Measurements from ENCODE around the gene HSF4. TPM values are rescaled to one million over a fixed set of nuclear protein-coding genes. Genes with fewer than 3 reads are reported as not detected.

HSF4 gene
- total RNA-seq, 1 donor from 2014 or later, result 70.5 TPM

DNA sequence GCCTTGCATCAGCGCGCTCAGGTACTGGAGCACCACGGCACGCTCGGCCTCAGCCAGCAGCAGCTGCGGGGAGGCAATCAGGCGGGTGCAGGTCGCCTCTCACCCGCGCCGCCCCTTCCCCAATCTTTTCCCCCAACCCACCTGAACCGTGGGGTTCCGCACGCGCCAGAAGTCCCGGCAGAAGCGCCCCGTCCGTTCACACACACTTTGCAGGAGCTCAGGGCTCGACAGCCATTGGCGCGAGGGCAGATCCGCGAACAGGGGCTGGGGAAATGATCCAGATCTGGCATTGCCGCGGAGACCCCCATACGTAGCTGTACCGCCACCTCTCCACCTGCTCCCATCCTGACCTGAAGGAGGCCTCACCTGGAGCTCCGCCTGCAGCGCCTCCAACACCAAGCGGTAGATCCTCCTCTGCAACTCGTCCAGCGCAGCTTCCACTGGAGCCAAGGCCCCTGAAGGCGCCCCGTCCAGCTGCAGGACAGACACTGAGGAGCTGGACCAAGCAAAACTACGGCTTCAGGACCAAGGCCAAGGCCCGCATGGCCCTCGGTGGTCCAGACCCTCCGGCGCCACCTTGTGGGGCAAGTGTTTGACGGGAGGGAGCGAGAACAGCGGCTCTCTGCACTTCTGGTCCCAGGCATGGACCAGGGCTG is 20.6 kb downstream of the HSF4 start:
- Histone ChIP-seq H3K9me3 (replicated peaks) (no peaks in the 10 kb centered on the region), H3K27ac (replicated peaks) (peak overlapping the region; percentile 97), H3K4me3 (peak overlapping the region; percentile 75), H3K27me3 (ENCODE audit: low read depth) (no peaks in the 10 kb centered on the region), H3K4me1 (peaks cover 33% of the 10 kb centered on the region), H3K36me3 (no peaks in the 10 kb centered on the region)
- intact Hi-C loops (cut with micrococcal nuclease), result no loop called here
- DNase-seq, result peak; percentile 93
- TF ChIP-seq, protein P1, sequence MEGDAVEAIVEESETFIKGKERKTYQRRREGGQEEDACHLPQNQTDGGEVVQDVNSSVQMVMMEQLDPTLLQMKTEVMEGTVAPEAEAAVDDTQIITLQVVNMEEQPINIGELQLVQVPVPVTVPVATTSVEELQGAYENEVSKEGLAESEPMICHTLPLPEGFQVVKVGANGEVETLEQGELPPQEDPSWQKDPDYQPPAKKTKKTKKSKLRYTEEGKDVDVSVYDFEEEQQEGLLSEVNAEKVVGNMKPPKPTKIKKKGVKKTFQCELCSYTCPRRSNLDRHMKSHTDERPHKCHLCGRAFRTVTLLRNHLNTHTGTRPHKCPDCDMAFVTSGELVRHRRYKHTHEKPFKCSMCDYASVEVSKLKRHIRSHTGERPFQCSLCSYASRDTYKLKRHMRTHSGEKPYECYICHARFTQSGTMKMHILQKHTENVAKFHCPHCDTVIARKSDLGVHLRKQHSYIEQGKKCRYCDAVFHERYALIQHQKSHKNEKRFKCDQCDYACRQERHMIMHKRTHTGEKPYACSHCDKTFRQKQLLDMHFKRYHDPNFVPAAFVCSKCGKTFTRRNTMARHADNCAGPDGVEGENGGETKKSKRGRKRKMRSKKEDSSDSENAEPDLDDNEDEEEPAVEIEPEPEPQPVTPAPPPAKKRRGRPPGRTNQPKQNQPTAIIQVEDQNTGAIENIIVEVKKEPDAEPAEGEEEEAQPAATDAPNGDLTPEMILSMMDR (IDR thresholded peaks at IDR 0.05; ENCODE audit: borderline replicate concordance), result peak; percentile 92

DNA sequence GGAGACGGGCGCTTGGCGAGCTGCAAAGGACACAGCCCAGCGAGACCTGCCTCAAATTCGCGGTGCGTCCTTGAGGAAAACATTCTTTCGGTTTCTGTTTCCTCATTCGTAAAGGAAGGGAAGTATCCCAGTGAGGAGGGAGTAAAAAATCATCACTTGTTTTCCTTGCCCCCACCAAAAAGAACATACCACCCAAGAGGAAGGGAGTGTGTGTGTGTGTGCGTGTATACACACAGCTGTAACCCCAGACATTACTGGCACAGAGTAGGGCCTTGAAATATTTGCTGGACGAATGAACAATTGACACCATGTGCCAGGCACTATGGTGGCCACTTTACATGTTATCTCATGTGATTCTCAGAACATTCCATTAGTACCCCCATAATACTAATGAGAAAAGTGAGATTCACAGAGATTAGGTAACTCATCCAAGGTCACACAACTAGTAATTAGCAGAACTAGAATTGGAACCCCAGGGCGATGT is 21.1 kb downstream of the HSF4 start:
- no peak for DNase-seq
- Histone ChIP-seq H3K36me3 (no peaks in the 10 kb centered on the region), H3K9me3 (replicated peaks) (no peaks in the 10 kb centered on the region), H3K4me1 (peaks cover 38% of the 10 kb centered on the region), H3K27ac (replicated peaks) (peak overlapping the region; percentile 97), H3K4me3 (peak overlapping the region; percentile 75), H3K27me3 (ENCODE audit: low read depth) (no peaks in the 10 kb centered on the region)
- intact Hi-C loops (cut with micrococcal nuclease), result no loop called here
- TF ChIP-seq, protein P1 (IDR thresholded peaks at IDR 0.05; ENCODE audit: borderline replicate concordance), result no peak

DNA sequence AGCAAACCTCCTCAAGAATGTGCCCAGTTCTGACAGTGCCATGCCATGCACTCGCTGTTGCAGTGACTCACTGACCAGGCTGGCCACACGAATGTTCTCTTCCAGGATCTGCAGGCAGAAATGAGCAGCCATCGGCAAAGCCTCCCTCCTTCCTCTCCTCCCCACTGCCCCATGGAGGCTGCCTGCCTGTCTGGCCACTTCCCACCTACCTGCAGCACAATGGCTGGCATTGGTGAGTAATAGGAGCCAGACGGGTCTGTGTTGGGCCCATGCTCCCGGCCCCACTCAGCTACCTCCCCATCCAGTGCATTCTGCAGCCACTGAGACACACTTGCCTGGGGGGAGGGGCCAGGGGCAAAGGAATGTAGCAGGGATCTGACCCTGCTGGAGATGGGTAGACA is 22.0 kb downstream of the HSF4 start:
- intact Hi-C loops (cut with micrococcal nuclease), result no loop called here
- no peak for DNase-seq
- Histone ChIP-seq H3K9me3 (replicated peaks) (no peaks in the 10 kb centered on the region), H3K27me3 (ENCODE audit: low read depth) (no peaks in the 10 kb centered on the region), H3K27ac (replicated peaks) (no peak overlapping the region), H3K36me3 (no peaks in the 10 kb centered on the region), H3K4me1 (peaks cover 46% of the 10 kb centered on the region), H3K4me3 (no peak overlapping the region)
- TF ChIP-seq, protein P1 (IDR thresholded peaks at IDR 0.05; ENCODE audit: borderline replicate concordance), result no peak

DNA sequence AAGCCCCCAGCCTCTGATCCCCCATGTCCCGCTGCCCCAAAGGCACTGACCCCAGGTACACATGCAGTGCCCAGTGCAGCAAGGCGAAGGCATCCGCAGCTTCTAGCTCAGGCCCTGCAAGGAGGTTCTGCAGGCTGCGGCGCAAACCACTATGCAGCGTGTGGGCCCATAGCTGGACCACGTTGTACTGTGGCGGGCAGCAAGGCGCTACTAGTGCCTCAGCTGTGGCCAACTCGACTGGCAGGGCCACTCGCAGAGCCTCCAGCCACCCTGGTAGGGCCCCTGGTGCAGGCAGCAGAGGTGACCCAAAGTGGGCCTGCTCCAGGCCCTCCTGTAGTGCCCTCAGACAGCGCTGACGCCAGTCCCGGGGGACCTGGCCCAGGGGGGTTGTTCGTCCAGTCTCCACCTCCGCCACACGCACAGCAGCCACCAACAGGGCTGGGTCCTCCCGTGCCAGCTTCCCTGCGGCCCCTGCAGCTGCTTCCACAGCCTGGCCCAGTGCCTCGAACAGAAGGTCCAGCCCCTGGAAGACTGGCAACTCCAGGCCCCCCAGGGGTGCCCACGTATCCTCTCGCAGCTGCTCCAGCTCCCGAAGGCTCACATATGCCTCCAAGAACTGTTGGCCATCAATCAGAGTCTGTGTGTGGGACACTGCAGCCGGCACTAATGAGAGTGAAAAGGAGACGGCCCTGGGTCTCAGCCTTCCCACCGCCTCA is 22.8 kb downstream of the HSF4 start:
- TF ChIP-seq, protein P1 (IDR thresholded peaks at IDR 0.05; ENCODE audit: borderline replicate concordance), result no peak
- DNase-seq, result no peak
- intact Hi-C loops (cut with micrococcal nuclease), result no loop called here
- Histone ChIP-seq H3K9me3 (replicated peaks) (no peaks in the 10 kb centered on the region), H3K4me1 (peaks cover 53% of the 10 kb centered on the region), H3K27me3 (ENCODE audit: low read depth) (no peaks in the 10 kb centered on the region), H3K4me3 (no peak overlapping the region), H3K27ac (replicated peaks) (no peak overlapping the region), H3K36me3 (no peaks in the 10 kb centered on the region)

DNA sequence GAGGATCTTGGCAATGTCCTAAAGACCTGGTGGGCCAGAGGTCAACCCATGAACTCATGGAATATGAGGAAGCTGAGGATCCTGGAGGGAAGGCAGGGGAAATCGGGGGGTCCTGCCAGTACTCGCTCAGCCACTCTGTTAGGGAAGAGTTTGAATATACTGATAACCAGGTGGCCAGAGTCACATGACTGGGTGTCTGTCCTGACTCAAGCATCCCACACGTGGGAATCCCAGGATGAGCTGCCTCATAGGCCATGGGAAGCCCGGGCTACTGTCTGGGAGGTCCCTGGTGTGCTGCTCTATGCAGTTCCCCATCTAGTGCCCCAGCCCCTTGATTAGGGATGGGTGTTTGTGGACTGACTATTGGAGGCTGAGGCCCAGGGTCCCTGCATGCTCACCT is 23.8 kb downstream of the HSF4 start:
- H3K27me3 ChIP-seq (ENCODE audit: low read depth), result no peaks in the 10 kb centered on the region
- no peak overlapping the region for H3K27ac ChIP-seq (replicated peaks)
- no peaks in the 10 kb centered on the region for H3K36me3 ChIP-seq
- no peak overlapping the region for H3K4me3 ChIP-seq
- peaks cover 53% of the 10 kb centered on the region for H3K4me1 ChIP-seq
- H3K9me3 ChIP-seq (replicated peaks), result no peaks in the 10 kb centered on the region
- no peak for DNase-seq
- intact Hi-C loops (cut with micrococcal nuclease), result no loop called here
- TF ChIP-seq, protein P1 (IDR thresholded peaks at IDR 0.05; ENCODE audit: borderline replicate concordance), result no peak

All from left ventricle myocardium inferior (tissue), 1 donor.